H1 (cell line): ENCODE results near the gene RASGRP1.

Experiments used
- CEBPB ChIP-seq: IDR thresholded peaks from 2 replicates; pipeline ENCODE4 v1.6.1; 2012; ENCODE audit warnings: low read depth, low read length
- CTCF ChIP-seq, 3 experiments: IDR thresholded peaks; 1 replicate in 2 of 3; 2 replicates in 1 of 3; pipeline versions ENCODE4 v1.5.1 to v1.6.1; 2011; ENCODE audit warnings: low read length in 3 of 3, mild to moderate bottlenecking in 3 of 3, inconsistent platforms in 2 of 3, low read depth in 1 of 3, moderate library complexity in 1 of 3; ENCODE audit not compliant: insufficient read depth in 1 of 3; ENCODE audit errors: control extremely low read depth in 1 of 3
- EP300 ChIP-seq, 2 experiments: IDR thresholded peaks; 1 replicate in 1 of 2; 2 replicates in 1 of 2; pipeline ENCODE4 v1.6.1; 2011 to 2012; ENCODE audit warnings: low read depth in 2 of 2, low read length in 2 of 2, mild to moderate bottlenecking in 2 of 2, borderline replicate concordance in 1 of 2, inconsistent platforms in 1 of 2, moderate library complexity in 1 of 2
- GABPA ChIP-seq: IDR thresholded peaks from 2 replicates; pipeline ENCODE4 v1.6.1; 2011; ENCODE audit warnings: mild to moderate bottlenecking, low read length, moderate library complexity, borderline replicate concordance; ENCODE audit not compliant: insufficient read depth
- JUND ChIP-seq: IDR thresholded peaks from 2 replicates; pipeline ENCODE4 v1.6.1; 2011; ENCODE audit warnings: mild to moderate bottlenecking, improper control_type of control experiment, low read length
- MAX ChIP-seq: IDR thresholded peaks from 2 replicates; pipeline ENCODE4 v1.6.1; 2012; ENCODE audit warnings: inconsistent platforms
- PHF8 ChIP-seq: fragments of 200-600 bp; sonication (generic); conservative IDR thresholded peaks from 2 replicates; pipeline ENCODE4 v1.7.1; 2012; ENCODE audit warnings: low read depth, mild to moderate bottlenecking, inconsistent platforms, low read length, moderate library complexity
- POLR2A ChIP-seq, 2 experiments: IDR thresholded peaks; 1 replicate in 1 of 2; 2 replicates in 1 of 2; pipeline ENCODE4 v1.6.1; 2011; ENCODE audit warnings: low read depth in 2 of 2, low read length in 2 of 2, mild to moderate bottlenecking in 2 of 2; ENCODE audit errors: control extremely low read depth in 1 of 2
- RAD21 ChIP-seq, 2 experiments: IDR thresholded peaks in 1 of 2; conservative IDR thresholded peaks in 1 of 2; 2 replicates each; pipeline ENCODE4 v1.6.1; 2011; ENCODE audit warnings: low read depth in 2 of 2, low read length in 2 of 2, improper control_type of control experiment in 1 of 2, inconsistent platforms in 1 of 2, mild to moderate bottlenecking in 1 of 2, moderate library complexity in 1 of 2
- RXRA ChIP-seq: IDR thresholded peaks from 2 replicates; pipeline ENCODE4 v1.6.1; 2011; ENCODE audit warnings: low read depth, mild to moderate bottlenecking, low read length, moderate library complexity; ENCODE audit not compliant: insufficient read depth
- SRF ChIP-seq: IDR thresholded peaks from 2 replicates; pipeline ENCODE4 v1.6.1; 2011; ENCODE audit warnings: mild to moderate bottlenecking, low read depth, low read length, moderate library complexity
- ZNF274 ChIP-seq: IDR thresholded peaks from 2 replicates; pipeline ENCODE4 v1.7.0; 2012; ENCODE audit warnings: low read length, borderline replicate concordance; ENCODE audit errors: extremely low read depth

GRCh38 chr15:38547255-38547997 is 17.2 kb downstream of the RASGRP1 start:
- no peak for TF ChIP-seq MAX
- no peak for TF ChIP-seq POLR2A (IDR thresholded peaks at IDR 0.05; ENCODE audit: control extremely low read depth in 1 of 2, low read depth in 2 of 2, low read length in 2 of 2)
- TF ChIP-seq CTCF (IDR thresholded peaks at IDR 0.05; ENCODE audit: control extremely low read depth in 1 of 3, insufficient read depth in 1 of 3, low read depth in 1 of 3, low read length in 3 of 3), result no peak
- TF ChIP-seq CEBPB, result no peak
- TF ChIP-seq RAD21 (IDR thresholded peaks at IDR 0.05 in 1 of 2, conservative IDR thresholded peaks at IDR 0.05 in 1 of 2; ENCODE audit: low read depth in 2 of 2, low read length in 2 of 2), result no peak
- TF ChIP-seq EP300 (IDR thresholded peaks at IDR 0.05; ENCODE audit: borderline replicate concordance in 1 of 2, low read depth in 2 of 2, low read length in 2 of 2), result no peak
- no peak for TF ChIP-seq JUND
- no peak for TF ChIP-seq GABPA
- no peak for TF ChIP-seq PHF8
- no peak for TF ChIP-seq RXRA
- TF ChIP-seq SRF, result no peak
- TF ChIP-seq ZNF274, result no peak
